Measurements from ENCODE around the gene HSD3B2.

The HSD3B2 gene

DNA sequence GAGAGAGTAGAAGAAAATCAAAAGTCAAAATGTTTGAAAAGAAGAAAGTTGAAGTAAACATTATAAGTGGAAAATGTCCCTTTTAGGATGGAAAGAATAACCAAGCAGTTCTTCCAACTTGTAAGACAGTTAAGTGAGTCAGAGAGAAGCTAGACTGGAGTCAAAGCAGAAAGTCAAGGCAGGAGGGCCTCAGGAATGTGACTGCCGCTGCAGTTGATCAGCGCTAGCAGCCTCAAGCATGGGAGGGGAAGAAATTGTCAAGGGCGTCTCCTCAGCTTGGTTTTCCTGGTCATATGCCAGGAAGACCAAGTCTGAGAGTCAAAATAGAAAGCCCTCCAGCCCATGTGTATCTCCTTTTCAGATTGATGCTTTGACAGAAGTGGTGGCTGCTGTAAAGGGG is 23.2 kb upstream of the HSD3B2 start:
- no peak overlapping the region for H3K4me3 ChIP-seq (ENCODE audit: control insufficient read depth, low read depth, low read length)
- TF ChIP-seq, protein P1, sequence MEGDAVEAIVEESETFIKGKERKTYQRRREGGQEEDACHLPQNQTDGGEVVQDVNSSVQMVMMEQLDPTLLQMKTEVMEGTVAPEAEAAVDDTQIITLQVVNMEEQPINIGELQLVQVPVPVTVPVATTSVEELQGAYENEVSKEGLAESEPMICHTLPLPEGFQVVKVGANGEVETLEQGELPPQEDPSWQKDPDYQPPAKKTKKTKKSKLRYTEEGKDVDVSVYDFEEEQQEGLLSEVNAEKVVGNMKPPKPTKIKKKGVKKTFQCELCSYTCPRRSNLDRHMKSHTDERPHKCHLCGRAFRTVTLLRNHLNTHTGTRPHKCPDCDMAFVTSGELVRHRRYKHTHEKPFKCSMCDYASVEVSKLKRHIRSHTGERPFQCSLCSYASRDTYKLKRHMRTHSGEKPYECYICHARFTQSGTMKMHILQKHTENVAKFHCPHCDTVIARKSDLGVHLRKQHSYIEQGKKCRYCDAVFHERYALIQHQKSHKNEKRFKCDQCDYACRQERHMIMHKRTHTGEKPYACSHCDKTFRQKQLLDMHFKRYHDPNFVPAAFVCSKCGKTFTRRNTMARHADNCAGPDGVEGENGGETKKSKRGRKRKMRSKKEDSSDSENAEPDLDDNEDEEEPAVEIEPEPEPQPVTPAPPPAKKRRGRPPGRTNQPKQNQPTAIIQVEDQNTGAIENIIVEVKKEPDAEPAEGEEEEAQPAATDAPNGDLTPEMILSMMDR (conservative IDR thresholded peaks at IDR 0.05; ENCODE audit: control insufficient read depth, insufficient read depth, low read depth, low read length) = no peak
- DNase-seq (ENCODE audit: low read depth) = no peak

GRCh38 chr1:119394085-119394484 is 20.9 kb upstream of the HSD3B2 start:
- DNase-seq (ENCODE audit: low read depth) = no peak
- H3K4me3 ChIP-seq (ENCODE audit: control insufficient read depth, low read depth, low read length) = no peak overlapping the region
- TF ChIP-seq, protein P1 (conservative IDR thresholded peaks at IDR 0.05; ENCODE audit: control insufficient read depth, insufficient read depth, low read depth, low read length) = no peak

DNA sequence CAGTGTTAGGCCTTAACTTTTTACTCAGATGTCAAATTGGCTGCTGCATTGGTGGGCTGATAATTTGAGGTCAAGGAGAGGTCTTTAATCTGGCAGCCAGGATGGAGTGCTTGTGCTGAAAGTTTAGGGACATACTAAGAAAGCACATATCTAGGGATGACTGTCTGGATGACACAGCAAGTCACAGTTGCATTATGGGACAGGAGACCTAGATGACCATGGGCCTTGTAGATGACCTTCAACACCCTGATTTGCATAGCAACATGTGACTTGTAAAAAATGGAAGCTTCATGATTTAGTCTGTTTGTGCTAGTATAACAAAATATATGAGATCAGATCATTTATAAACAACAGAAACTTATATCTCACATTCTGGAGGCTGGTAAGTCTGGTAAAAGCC is 18.0 kb upstream of the HSD3B2 start:
- DNase-seq (ENCODE audit: low read depth) = no peak
- no peak overlapping the region for H3K4me3 ChIP-seq (ENCODE audit: control insufficient read depth, low read depth, low read length)
- TF ChIP-seq, protein P1 (conservative IDR thresholded peaks at IDR 0.05; ENCODE audit: control insufficient read depth, insufficient read depth, low read depth, low read length) = no peak

DNA sequence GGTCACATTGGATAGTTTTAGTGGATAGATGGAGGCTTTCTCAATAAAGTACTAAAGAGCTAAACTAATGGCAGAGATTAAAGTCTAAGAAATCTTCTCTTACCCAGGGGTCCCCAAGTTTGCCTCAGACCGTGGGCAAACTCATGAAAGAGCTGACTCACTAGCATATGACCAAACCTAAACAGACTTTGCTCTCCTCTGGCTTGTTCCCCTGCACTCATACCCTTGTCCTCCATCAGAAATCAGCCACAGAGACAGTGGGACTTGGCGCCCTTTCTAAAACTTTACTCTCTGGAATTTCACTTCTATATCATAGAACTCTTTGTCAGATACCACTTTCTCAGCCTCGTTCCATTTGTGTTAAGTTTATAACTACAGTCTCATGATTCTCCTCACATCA is 17.0 kb upstream of the HSD3B2 start:
- TF ChIP-seq, protein P1 (conservative IDR thresholded peaks at IDR 0.05; ENCODE audit: control insufficient read depth, insufficient read depth, low read depth, low read length) = no peak
- H3K4me3 ChIP-seq (ENCODE audit: control insufficient read depth, low read depth, low read length) = no peak overlapping the region
- DNase-seq (ENCODE audit: low read depth) = no peak

DNA sequence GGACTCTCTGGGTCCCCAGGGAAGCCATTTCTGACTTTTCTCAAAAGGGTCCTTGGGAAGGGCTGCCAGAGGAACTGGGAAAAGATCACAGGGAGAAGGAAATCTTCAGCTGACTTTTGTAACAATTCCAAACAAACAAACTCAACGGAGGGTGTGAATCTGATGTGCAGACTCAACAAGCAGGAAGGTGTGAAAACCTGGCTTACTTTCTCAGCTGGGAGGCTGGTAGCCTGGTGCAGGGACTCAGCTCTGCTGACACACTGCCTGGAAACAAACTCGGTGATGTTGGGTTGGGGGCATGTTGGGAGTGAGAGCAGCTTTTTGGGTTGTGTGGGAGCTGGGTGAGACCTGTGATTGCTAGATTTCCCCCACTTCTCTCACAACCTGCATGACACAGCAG is 10.2 kb upstream of the HSD3B2 start:
- H3K4me3 ChIP-seq (ENCODE audit: control insufficient read depth, low read depth, low read length) = no peak overlapping the region
- TF ChIP-seq, protein P1 (conservative IDR thresholded peaks at IDR 0.05; ENCODE audit: control insufficient read depth, insufficient read depth, low read depth, low read length) = no peak
- no peak for DNase-seq (ENCODE audit: low read depth)

GRCh38 chr1:119409731-119410130 is 5.2 kb upstream of the HSD3B2 start:
- TF ChIP-seq, protein P1 (conservative IDR thresholded peaks at IDR 0.05; ENCODE audit: control insufficient read depth, insufficient read depth, low read depth, low read length) = no peak
- DNase-seq (ENCODE audit: low read depth) = peak; percentile 31
- no peak overlapping the region for H3K4me3 ChIP-seq (ENCODE audit: control insufficient read depth, low read depth, low read length)

GRCh38 chr1:119410961-119411360 is 4.0 kb upstream of the HSD3B2 start:
- TF ChIP-seq, protein P1 (conservative IDR thresholded peaks at IDR 0.05; ENCODE audit: control insufficient read depth, insufficient read depth, low read depth, low read length) = no peak
- no peak overlapping the region for H3K4me3 ChIP-seq (ENCODE audit: control insufficient read depth, low read depth, low read length)
- DNase-seq (ENCODE audit: low read depth) = no peak
